DOHH2 (cell line): ENCODE results near the gene TSPAN11.
"Not testable (repeated sequence)": the region's sequence is repeated elsewhere in the genome, so short reads cannot be mapped to it uniquely, and the experiment has no call there.

Experiments used
- CTCF ChIP-seq: fragments of 200-600 bp; sonication (generic); IDR thresholded peaks from one replicate; pipeline ENCODE4 v1.5.1; 2014; ENCODE audit warnings: antibody characterized with exemption, mild to moderate bottlenecking, low read depth, low read length; ENCODE audit not compliant: poor library complexity, severe bottlenecking
- EZH2phosphoT487 ChIP-seq: fragments of 200-600 bp; sonication (generic); IDR thresholded peaks from 2 replicates; pipeline ENCODE4 v1.6.1; 2017; ENCODE audit warnings: borderline replicate concordance, mild to moderate bottlenecking, antibody characterized with exemption, low read length, moderate library complexity, mixed read lengths

- not testable (repeated sequence) for TF ChIP-seq CTCF, EZH2phosphoT487
Measured at GRCh38 chr12:31027006-31027405, 100.5 kb downstream of the TSPAN11 start.
